ENCODE measurements around the gene SEC14L6.

Gene SEC14L6

GRCh38 chr22:30535182-30535581, 11.4 kb downstream of the SEC14L6 start:
- DNase-seq (ENCODE audit: low read depth in 2 of 2) = no peak

GRCh38 chr22:30531651-30532608, 14.6 kb downstream of the SEC14L6 start:
- DNase-seq (ENCODE audit: low read depth in 2 of 2) = no peak

GRCh38 chr22:30526656-30527055, 19.9 kb downstream of the SEC14L6 start:
- DNase-seq (ENCODE audit: low read depth in 2 of 2) = no peak

GRCh38 chr22:30523646-30524489, 22.7 kb downstream of the SEC14L6 start:
- DNase-seq (ENCODE audit: low read depth in 2 of 2) = no peak

- DNase-seq (ENCODE audit: low read depth in 2 of 2) = no peak
These were observed 25.0 kb downstream of the SEC14L6 start for GRCh38 chr22:30521368-30522156.

- no peak for DNase-seq (ENCODE audit: low read depth in 2 of 2)
These were observed 26.6 kb downstream of the SEC14L6 start for GRCh38 chr22:30519842-30520425.

GRCh38 chr22:30516731-30517130, 29.8 kb downstream of the SEC14L6 start:
- no peak for DNase-seq (ENCODE audit: low read depth in 2 of 2)

- no peak for DNase-seq (ENCODE audit: low read depth in 2 of 2)
These were observed 30.3 kb downstream of the SEC14L6 start for GRCh38 chr22:30516273-30516672.

- DNase-seq (ENCODE audit: low read depth in 2 of 2) = no peak
These were observed 32.3 kb downstream of the SEC14L6 start for GRCh38 chr22:30514252-30514651.

GRCh38 chr22:30513462-30513861, 33.1 kb downstream of the SEC14L6 start:
- no peak for DNase-seq (ENCODE audit: low read depth in 2 of 2)

GRCh38 chr22:30511911-30512310, 34.6 kb downstream of the SEC14L6 start:
- no peak for DNase-seq (ENCODE audit: low read depth in 2 of 2)

GRCh38 chr22:30511109-30511508, 35.4 kb downstream of the SEC14L6 start:
- no peak for DNase-seq (ENCODE audit: low read depth in 2 of 2)

- no peak for DNase-seq (ENCODE audit: low read depth in 2 of 2)
These were observed 38.3 kb downstream of the SEC14L6 start for GRCh38 chr22:30508216-30508615.

- DNase-seq (ENCODE audit: low read depth in 2 of 2) = no peak
These were observed 38.9 kb downstream of the SEC14L6 start for GRCh38 chr22:30507670-30508069.

GRCh38 chr22:30506507-30506968, 40.0 kb downstream of the SEC14L6 start:
- no peak for DNase-seq (ENCODE audit: low read depth in 2 of 2)

GRCh38 chr22:30503551-30503950, 43.0 kb downstream of the SEC14L6 start:
- no peak for DNase-seq (ENCODE audit: low read depth in 2 of 2)

- DNase-seq (ENCODE audit: low read depth in 2 of 2) = no peak
These were observed 43.6 kb downstream of the SEC14L6 start for GRCh38 chr22:30502911-30503310.

- no peak for DNase-seq (ENCODE audit: low read depth in 2 of 2)
These were observed 44.4 kb downstream of the SEC14L6 start for GRCh38 chr22:30502153-30502552.

GRCh38 chr22:30500628-30501027, 45.9 kb downstream of the SEC14L6 start:
- DNase-seq (ENCODE audit: low read depth in 2 of 2) = no peak

- DNase-seq (ENCODE audit: low read depth in 2 of 2) = no peak
These were observed 48.9 kb downstream of the SEC14L6 start for GRCh38 chr22:30497466-30498150.
